GM04503 (cell line): ENCODE data around the gene KCNMA1.

Experiments
- DNase-seq: peaks from one replicate; pipeline ENCODE4 v3.0.0-alpha.2; 2012; ENCODE audit warnings: low read depth

The KCNMA1 gene

DNA sequence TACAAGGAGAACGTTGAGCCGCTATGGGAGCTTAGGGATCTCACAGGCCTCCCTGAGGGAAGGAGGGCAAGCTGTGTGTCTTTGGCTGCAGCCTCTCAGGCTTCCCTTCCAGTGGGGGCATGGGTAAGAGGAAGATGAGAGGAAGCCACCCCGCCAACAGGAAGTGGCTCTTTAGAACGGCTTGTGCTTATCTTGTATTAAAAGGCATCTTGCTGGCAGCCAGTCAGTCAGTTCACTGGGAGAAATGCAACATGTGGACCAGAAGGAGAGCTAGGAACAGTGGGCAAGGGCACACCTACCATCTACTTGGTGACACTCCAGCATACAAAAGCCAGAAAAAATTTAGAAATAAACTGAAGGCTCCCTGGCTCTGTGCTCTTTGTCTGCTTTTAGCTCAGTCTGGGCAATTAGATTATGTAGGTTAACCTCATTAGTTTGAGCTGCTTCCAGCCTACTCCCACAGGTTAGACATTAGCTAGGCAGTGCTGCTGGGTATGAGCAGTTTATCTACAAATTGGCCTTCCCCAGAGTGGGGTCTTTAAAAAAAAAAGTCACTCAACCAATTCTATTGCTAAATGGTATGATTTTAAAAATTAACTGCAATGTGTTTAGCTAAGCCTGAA lies 595.9 kb downstream of the KCNMA1 start:
- no peak for DNase-seq

DNA sequence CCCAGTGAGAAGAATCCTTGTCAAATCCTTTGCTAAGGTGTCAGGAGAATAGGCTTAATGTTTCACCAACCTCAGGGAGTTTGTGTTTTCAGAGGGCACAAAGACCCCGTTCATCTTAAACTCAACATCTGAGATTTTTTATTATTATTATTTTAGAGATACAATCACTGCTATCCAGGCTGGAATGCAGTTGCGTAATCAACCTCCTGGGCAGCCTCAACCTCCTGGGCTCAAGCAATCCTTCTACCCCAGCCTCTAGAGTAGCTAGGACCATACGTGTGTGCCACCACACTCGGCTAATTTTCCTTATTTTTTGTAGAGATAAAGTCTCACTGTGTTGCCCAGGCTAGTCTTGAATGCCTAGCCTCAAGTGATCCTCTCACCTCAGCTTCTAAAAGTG lies 599.2 kb downstream of the KCNMA1 start:
- DNase-seq = no peak

DNA sequence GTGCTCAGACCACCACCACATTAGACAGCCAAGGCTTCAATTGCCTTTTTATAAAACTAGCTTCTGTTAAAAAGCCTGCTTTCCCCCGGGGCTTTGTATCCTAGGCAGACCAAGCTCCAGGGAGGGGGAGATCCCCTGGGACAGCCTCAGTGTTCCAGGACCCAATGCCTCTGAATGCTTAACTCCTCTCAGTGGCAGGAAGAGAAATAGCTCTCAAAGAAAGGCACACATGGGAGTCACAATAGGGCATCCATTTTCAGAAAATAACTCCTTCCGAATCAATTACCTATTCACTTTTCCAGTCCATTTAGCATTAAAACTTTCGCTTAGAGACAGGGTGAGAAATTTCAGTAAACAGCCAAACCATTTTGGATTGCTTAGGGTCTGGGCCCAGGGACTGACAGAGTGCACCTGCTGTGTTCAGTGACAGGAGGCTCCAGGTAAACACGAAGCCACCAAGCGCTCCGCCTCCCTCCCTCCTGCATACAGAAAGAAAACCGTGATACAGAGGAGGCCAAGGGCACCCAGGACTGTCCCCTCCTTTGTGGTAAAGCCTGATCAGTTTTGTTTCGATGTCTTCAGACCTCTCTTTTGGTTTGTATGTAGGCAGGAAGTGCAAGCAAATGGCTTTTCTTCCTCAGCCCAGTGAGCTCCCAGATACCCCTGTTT lies 599.7 kb downstream of the KCNMA1 start:
- DNase-seq = no peak

DNA sequence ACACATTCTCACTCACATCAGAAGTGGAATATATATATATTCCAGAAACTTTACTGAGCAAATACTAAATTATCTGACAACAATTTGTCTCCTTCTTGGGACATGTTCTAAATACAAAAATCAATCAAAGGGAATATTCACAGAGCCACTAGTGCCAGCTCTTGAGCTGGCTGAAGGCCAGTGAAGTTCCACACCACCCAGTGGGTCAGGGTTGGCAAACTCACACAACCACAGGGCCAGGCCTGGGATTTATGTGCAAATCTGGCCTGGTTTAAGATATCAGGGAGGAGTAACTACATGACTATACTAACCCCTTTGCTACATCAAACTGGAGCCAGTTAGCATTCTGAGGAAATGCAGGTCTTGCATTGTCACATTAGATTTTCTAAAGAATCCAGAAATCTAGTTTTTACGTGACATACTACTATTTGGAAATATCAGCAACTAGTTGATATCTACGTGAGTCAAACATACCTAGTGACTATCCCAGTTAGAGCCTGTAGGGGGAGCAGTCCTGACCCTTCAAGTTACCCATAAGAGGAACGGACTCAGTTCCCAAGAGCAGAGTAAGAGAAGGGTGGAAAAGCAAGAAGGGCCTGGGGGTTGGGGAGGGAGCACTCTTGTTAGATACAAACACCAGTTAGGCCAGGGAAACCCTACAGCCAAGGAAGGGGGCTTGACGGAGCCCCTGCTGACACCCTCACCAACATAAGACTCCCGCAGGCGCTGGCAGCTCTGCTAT lies 600.4 kb downstream of the KCNMA1 start:
- no peak for DNase-seq

DNA sequence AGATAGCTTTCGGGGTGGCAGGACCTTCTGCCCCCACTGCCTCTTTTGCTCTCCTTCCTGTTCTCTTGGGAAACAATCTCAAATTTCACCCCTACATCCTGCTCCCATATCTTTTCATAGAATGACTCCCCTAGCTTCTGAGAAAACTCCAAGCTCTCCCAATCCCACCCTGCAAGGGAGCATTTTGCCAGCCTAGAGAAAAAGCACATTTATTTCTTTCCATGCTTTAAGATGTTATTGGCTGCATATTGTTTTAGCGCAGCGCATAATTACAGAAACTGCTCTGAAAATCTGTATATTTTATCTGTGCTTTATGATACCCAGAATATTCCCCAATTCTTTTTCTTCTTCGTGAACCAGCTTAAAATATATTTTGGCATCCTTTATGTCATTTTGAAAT lies 601.3 kb downstream of the KCNMA1 start:
- no peak for DNase-seq

DNA sequence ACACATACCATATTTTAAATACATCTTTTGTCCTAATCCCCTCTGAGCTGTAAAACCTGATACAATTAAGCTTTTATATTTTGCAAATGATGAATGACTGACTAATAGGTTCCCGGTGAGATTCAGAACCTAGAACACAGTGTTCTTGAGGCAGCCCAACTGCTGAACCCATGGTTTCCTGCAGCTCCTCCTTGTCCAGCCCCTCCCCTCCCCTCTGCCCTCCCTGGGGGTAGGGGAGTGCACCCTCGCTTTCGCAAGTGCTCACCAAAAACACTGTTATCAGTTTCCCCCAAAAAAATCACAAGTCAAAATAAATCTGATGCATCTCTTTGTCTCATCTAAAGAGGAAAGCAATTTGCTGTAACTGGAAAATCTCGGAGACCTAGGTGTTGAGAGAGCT lies 602.8 kb downstream of the KCNMA1 start:
- DNase-seq = no peak

DNA sequence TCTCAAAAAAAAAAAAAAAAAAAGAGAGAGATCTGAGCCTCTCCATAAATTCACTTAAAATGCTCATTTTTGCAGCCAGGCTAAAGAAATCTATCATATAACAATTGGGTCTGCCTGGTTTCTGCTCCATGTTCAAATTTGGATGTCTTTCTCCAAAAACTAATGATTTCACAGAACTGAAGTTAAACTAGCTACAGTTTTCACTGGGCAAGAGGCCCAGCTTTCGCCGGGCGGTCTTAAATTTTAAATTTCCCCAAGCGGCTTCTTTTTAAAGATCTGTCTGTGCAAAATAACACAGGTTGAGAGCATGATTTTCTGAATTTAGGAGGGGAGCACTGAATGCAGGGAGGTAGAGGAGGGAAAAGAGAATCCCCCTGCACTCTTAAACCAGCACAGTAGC lies 603.4 kb downstream of the KCNMA1 start:
- no peak for DNase-seq

DNA sequence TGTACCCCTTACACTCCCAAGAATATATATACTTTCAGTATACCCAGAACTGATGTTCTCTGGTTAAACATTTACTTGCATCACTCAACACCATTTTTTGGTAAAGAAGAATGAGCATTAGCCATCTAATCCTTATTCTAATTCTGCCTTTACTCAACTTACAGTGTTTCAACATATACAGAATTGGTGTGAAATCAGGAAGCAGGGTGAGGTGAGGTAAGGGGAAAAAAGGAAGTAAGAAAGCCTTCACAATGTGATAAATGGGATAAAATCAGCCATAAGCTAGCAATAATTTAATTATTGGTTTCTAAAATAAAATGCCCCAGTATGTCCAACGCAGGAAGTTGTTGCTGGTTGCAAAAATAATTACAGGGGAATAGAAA lies 605.4 kb downstream of the KCNMA1 start:
- DNase-seq = no peak

DNA sequence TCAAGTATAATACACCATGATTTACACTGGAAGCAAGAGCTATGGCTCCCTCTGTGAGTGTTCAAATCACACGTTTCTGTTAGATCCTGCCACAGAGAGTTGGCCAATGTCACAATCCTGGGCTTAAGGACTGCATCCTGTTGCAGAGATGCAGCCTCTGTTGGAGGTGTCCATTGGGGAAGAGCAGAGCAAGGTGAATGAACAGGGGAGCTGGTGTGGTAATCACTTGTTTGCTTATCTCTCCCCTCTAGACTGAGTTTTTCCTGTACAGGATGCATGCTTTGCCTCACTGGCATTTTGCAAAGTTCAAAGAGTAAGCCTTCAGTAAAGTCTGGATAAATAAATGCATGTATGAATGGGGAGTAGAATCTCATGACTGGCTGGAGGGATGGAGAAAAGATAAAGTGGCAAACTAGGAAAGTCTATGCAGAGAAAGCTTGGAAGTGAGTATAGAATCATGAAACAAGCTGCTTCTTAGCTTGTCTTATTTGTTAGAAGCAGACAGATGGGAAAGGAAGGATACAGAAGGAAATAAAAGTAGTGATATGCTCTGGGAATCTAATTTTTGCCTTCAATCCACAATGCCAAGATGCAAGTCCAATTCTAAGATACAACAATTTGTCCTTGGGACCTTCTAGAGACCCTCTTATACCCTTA lies 605.9 kb downstream of the KCNMA1 start:
- no peak for DNase-seq

DNA sequence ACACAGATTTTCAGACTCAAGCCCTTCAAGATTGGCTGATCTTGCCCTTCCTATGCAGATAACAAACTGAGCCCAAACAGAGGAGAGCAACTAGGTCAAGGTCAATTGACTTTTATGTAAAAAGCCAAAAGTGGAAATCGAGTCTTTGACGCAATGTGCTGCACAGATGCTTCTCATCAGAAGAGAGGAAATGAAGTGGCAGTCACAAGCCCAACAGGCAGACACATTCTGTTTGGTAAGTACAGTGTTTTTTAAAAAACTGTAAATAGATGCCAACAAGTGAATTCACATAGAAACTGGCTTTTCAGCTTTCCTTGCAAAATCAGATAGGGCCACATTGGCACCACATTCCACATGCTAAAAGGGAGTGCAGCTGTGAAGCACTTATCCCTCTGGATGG lies 606.6 kb downstream of the KCNMA1 start:
- DNase-seq = no peak

DNA sequence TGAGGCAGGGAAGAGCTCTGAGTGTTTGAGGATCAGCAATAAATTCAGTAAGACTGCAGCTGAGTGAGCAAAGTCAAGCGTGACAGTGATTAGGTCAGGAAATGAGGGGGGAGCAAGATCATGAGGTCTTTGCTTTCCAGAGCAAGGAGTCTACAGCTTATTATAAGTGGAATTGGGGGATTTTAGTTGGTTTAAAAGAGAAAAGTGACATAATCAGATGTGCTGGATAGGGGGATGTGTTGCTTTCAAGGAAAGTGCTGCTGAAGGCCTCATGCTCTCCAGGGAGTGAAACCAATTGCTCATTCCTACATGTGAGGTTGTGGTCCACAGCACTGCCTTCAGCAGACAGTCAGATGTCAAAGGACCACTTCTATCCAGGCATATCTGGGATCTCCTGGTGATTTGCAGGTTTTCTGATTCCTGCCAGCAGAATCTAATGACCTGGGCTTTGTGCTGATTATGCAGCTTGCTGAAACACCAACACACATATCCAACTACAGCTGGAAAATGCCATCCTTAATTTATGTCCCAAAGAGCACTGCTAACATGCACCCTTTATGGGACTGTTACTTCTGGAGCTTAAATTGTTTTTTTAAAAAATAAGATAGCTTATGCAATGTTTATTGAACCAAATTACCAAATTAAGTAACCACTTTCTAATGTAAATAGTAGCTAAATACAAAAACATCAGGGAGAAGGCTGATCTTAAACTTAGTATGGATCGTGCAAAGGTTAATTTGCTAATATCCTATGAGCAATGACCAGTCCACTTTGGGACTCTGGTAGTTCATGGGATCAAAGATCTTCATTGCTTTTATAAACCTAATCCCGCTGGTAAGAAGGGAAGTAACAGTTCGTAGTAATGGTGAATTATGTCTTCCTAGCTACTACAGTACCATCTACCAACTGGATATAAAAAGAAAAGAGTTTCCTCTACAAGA lies 607.6 kb downstream of the KCNMA1 start:
- DNase-seq = no peak

DNA sequence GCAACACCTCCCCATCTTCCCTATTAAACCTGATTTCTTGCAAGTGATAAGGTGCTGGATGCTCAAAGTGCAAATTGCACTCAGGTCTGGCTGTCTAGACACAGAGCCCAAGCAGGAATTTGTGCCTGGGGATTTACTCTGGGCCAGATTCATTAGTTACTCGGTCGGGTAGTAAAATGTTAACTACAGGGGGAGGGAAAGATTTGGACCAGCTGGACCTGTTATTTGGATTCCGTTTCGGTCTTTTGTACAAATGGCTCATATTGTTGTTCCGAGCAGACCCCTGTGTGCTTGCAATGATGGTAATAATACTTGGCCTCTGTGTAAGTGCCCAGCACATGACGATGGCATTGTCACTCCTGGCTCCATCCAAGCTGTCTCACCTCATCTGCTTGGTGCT lies 609.6 kb downstream of the KCNMA1 start:
- DNase-seq = no peak

DNA sequence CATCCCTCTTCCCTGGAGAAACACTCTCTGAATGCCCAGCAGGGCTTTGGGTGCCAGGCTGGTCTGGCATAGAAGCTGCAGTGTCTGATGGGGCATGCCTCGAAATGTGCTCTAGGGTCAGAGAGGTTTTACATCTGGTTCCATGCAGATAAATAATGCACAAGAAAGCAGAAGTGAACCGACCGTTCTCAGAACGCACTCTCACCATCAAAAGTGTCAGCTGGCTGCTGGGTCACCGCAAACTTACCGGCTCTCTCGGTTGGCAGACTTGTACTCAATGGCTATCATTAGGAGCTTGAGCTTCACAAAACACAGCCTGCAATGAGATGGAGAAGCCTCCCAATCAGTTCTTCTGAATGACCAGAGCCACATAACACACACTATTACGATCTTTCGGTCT lies 610.0 kb downstream of the KCNMA1 start:
- DNase-seq = no peak

DNA sequence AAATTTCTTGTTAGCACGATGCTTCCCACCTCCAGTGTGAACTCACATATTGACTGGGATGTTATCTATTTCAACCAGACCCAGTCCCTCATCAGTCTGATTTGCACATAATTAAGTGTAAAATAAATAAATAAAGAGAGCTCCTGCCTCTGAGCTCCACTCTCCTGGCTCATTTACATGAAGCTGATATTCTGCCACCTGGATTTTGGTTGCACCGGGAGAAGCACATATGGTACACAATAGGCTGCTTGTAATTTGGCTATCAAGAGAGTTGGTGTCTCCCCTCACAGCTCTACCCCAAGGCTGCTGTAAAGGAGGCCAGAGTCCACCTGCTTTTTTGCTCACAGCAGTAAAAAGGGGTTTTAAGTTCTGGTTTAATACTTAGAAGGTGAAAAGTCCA lies 610.5 kb downstream of the KCNMA1 start:
- DNase-seq = no peak

DNA sequence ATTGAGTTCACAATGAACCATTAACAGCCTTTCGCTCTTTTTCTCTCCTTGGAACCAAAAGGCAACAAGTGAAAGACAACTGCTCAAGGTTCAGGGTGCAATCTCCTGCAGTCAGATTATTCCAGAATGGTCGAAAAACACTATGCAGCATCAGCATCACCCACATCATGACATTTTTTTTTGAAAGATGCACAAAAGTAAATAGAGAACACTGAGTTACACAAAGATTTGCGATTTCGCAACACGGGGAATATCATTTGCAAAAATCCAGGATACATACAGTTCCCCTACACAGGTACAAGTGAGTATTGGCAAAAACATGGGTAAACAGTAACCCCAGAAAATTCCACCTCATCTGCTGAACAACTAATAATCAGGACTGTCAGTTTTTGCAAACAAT lies 611.5 kb downstream of the KCNMA1 start:
- DNase-seq = no peak

DNA sequence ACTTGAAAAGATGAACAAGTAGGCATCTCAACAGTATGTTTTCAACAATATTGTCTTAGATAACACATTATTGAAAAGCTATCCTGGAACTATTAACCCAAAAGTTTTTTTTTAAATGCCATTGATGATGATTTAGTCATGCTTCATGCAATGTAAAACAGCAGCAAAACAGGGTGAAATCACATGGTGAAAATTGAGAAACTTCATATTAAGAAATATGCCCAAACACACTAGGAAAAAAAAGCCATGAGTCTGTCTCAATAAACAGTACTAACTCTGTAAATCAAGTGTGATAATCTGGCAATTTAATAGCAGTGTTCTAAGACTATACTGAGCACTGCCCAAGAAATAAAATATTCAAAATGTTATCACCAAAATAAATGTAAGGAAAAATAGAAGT lies 613.1 kb downstream of the KCNMA1 start:
- DNase-seq = no peak

DNA sequence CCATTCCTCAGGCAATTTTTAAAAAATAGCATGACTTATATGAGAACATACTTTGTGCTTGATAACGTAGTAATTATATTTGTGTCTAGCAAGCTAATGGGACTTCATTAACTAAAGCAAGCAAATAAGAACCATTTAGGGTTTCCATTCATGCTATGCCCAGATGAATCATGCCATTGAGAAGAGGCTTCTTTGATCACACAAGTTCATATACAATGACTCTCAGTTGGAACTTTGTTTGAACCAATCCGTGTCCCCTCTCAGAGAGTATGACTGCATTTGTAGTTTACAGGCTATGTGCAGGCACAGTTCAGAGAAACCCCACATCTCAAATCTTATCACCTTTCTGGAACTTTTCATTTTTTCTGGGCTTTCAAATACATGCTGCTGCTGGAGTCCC lies 614.2 kb downstream of the KCNMA1 start:
- no peak for DNase-seq

DNA sequence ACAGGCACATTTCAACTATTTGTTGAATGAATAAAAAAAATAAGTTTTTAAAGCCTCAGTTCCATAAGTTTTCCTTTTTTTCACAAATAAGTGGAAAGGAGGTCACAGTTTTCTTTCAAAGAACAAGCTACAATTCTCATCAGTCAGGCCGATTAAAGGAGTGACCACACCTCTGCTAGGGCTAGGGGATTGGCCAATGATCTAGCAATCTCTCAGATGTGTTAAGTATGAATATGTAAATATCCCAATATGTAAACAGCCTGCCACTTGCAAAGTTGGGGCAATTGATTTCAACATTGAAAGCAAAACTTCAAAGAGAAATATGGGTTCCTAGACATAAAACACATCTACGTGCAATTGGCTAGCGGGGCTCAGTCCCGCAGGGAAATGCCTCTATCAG lies 614.9 kb downstream of the KCNMA1 start:
- no peak for DNase-seq

DNA sequence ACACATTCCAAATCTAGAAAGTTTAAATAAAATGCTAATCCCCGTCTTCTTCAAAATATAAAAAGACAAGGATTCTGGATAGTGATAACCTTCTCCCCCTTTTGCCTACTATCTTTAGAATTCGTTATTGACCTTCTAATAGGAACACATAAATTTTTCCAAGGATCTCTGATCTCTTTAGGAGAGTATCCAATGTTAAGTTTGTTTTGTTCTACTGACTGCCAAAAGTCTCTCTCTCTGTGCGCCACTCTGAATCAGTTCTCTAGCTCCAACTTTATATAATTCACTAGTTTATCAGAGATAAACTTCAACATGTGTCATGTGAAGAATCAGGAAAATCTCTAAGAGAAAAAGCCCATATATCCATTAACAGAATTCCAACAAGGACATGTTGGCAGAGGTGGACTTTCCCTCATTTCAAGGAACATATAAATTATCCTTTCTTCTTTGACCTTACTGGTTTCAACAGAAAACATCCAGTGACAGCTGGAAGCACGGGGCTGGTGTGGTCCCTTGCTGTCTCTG lies 615.6 kb downstream of the KCNMA1 start:
- no peak for DNase-seq

DNA sequence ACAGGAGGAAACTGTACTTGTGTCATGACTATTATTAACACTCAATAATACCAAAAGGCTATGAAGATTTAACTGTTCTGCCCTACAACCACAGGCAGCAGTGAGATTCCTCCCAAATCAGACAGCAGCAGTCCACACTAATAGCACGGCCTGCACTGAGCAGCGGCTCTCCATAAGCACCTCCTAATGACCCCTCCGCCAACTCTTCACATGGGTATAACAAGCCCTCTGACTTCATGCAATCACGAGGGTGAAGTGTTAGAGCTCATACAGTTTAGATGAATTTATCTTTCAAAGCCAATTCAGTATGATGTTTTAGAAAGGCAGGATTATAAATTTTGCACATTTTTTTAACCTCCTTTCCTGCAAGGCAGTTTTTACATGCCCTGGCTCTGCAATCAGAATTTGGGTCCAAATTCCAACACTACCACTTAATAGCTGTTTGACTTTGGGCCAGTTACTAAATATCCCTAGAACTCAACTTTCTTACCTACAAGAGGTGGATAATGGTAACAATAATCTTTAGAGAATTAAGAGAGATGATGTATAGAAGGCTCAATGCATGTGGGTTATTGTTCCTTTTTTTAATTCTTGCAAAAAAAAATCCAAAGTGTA lies 617.1 kb downstream of the KCNMA1 start:
- DNase-seq = no peak

DNA sequence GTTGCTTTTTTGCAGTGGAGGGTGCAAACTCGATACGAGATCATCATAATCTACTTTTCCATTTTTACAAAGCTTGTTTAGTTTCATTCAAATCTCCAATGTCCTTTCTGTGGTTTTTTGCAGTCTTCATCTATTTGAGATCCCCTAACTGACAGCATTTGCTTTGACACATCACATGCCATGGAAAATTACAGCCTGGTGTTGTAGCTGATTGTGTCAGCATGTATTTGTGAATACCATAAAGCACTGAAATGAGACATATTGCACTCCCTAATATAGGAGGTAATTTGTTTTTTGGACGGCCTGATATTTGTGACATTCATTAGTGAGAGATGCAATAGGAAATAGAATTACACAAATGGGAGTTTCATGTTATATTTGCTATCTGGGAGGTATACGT lies 620.8 kb downstream of the KCNMA1 start:
- DNase-seq = no peak
